ENCODE data around the gene NAA60. TPM values are rescaled to one million over a fixed set of nuclear protein-coding genes. Genes with fewer than 3 reads are reported as not detected.
"Not testable (repeated sequence)": the region's sequence is repeated elsewhere in the genome, so short reads cannot be mapped to it uniquely, and the experiment has no call there.

The NAA60 gene
- total and polyA plus RNA-seq, 9 of the 15 experiments (the other 6 are each of a cell fraction or from before 2014, with no cell fraction given) = 2.1 to 49.4 (median 10.3) TPM

- no peak for TF ChIP-seq LCOR (CRISPR knock-in tag; IDR thresholded peaks at IDR 0.05)
- TF ChIP-seq ELF4 (CRISPR knock-in tag; IDR thresholded peaks at IDR 0.05) = no peak
- TF ChIP-seq NCOA4 (IDR thresholded peaks at IDR 0.05; ENCODE audit: partially characterized antibody) = no peak
- no peak for TF ChIP-seq MEF2D (tag; conservative IDR thresholded peaks at IDR 0.05; ENCODE audit: low read depth)
Observed at GRCh38 chr16:3472878-3473595, 29.6 kb downstream of the NAA60 start (continued).

- FAIRE-seq; H3K9ac ChIP-seq (ENCODE audit: insufficient read depth in 1 of 2, low read depth in 2 of 2, low read length in 2 of 2); BruUV-seq (replicated peaks); H2AFZ ChIP-seq (ENCODE audit: low read depth, low read length); H3K9me1 ChIP-seq (ENCODE audit: control insufficient read depth, insufficient read depth, low read length); H3K4me2 ChIP-seq (ENCODE audit: insufficient read depth, low read length); H3K36me3 ChIP-seq (ENCODE audit: control insufficient read depth, insufficient read depth, low read length); H3K27ac ChIP-seq (ENCODE audit: extremely low read depth, low read depth, low read length); H3K4me3 ChIP-seq; in situ Hi-C loops (cut with MboI); ATAC-seq; H3K9me3 ChIP-seq (replicated peaks; ENCODE audit: control insufficient read depth, insufficient read depth, low read depth, low read length); DNase-seq (ENCODE audit: extremely low read depth in 1 of 4, low spot score in 3 of 4); intact Hi-C loops (cut with micrococcal nuclease); H3K27me3 ChIP-seq (ENCODE audit: control insufficient read depth in 2 of 2, insufficient read depth in 2 of 2, low read length in 2 of 2); CTCF ChIA-PET (ENCODE audit: low intra/inter-chr PET ratio): not testable (repeated sequence)
- Histone ChIP-seq H4K20me1 (replicated peaks; ENCODE audit: control insufficient read depth, insufficient read depth, low read length) (peaks cover 20% of the 10 kb centered on the region), H3K4me1 (replicated peaks in 1 of 2; ENCODE audit: control insufficient read depth in 2 of 2, insufficient read depth in 2 of 2, low read length in 2 of 2) (peaks cover 6 to 25% of the 10 kb centered on the region in 2 experiments; a peak in 4 of 5 replicates), H3K79me2 (ENCODE audit: control insufficient read depth, insufficient read depth, low read length) (peaks cover 31% of the 10 kb centered on the region)
- WGBS (ENCODE audit: insufficient coverage, low coverage, missing lambda C conversion rate) = 78% methylated on average over 3 of the region's 3 CpGs
- POLR2A ChIA-PET = interaction anchor here (0.7 to 1.0 kb wide), 2 partner anchors 13 to 62 kb away, joined by 3 to 4 read pairs; no protein-coding TSS in a partner anchor
- TF ChIP-seq FOXP4 (CRISPR knock-in tag; IDR thresholded peaks at IDR 0.05; ENCODE audit: borderline replicate concordance) (peak; percentile 78; the same call in 1 of the 2 replicates), ZNF121 (CRISPR knock-in tag; conservative IDR thresholded peaks at IDR 0.05) (peak; percentile 60), FOXP1 (CRISPR knock-in tag; IDR thresholded peaks at IDR 0.05) (peak; percentile 78; the same call in 1 of the 2 replicates), ADNP (tag; IDR thresholded peaks at IDR 0.05) (0 out of 2 replicates have a peak, but pooled peaks have one; percentile 17)
Observed at GRCh38 chr16:3473596-3473943, 30.1 kb downstream of the NAA60 start.
